GM12891 (cell line): ENCODE results near the gene TTC39C.
A peak's percentile ranks its signal among the peaks of the same experiment; 100 is the strongest.

ENCODE experiments used
- DNase-seq: peaks from one replicate; pipeline ENCODE4 v3.0.0; 2011; ENCODE audit warnings: low spot score; ENCODE audit not compliant: insufficient read length
- FAIRE-seq: peaks from 2 replicates; lab custom pipeline; 2011; peaks lifted over from hg19 to GRCh38; lab: Jason Lieb, UNC
- PAX5 ChIP-seq: IDR thresholded peaks from 2 replicates; pipeline ENCODE4 v1.6.1; 2011; ENCODE audit warnings: low read length, moderate library complexity, mild to moderate bottlenecking; ENCODE audit not compliant: insufficient read depth, severe bottlenecking
- POLR2A ChIP-seq: IDR thresholded peaks from 2 replicates; pipeline ENCODE4 v1.6.1; 2011; ENCODE audit warnings: low read depth, low read length, control low read depth
- POLR2AphosphoS5 ChIP-seq: IDR thresholded peaks from 2 replicates; pipeline ENCODE4 v1.6.1; 2011; ENCODE audit warnings: low read depth, low read length, control low read depth
- POU2F2 ChIP-seq: IDR thresholded peaks from 2 replicates; pipeline ENCODE4 v1.6.1; 2011; ENCODE audit warnings: low read depth, mild to moderate bottlenecking, control low read depth, low read length, moderate library complexity
- SPI1 ChIP-seq: IDR thresholded peaks from 2 replicates; pipeline ENCODE4 v1.6.1; 2011; ENCODE audit warnings: low read depth, low read length, control low read depth
- TAF1 ChIP-seq: IDR thresholded peaks from 2 replicates; pipeline ENCODE4 v1.6.1; 2011; ENCODE audit warnings: low read depth, low read length, control low read depth

Gene TTC39C

GRCh38 chr18:24118750-24119577, 104.4 kb downstream of the TTC39C start:
- FAIRE-seq (peak; percentile 82), DNase-seq (no peak)
- TF ChIP-seq POU2F2: no peak
- TF ChIP-seq POLR2AphosphoS5: no peak
- TF ChIP-seq PAX5: no peak
- TF ChIP-seq SPI1: no peak
- no peak for TF ChIP-seq POLR2A
- TF ChIP-seq TAF1: no peak

- DNase-seq: no peak
- TF ChIP-seq TAF1 (no peak), SPI1 (no peak), POLR2AphosphoS5 (no peak), PAX5 (no peak), POU2F2 (no peak), POLR2A (no peak)
- no peak for FAIRE-seq
These were observed 106.1 kb downstream of the TTC39C start for GRCh38 chr18:24120676-24121075.

GRCh38 chr18:24121625-24122024, 107.1 kb downstream of the TTC39C start:
- no peak for TF ChIP-seq PAX5
- TF ChIP-seq SPI1: no peak
- TF ChIP-seq POU2F2: no peak
- TF ChIP-seq POLR2AphosphoS5: no peak
- no peak for TF ChIP-seq POLR2A
- no peak for TF ChIP-seq TAF1
- FAIRE-seq (no peak), DNase-seq (no peak)

GRCh38 chr18:24126155-24126961, 111.8 kb downstream of the TTC39C start:
- FAIRE-seq: no peak
- DNase-seq: no peak
- TF ChIP-seq PAX5 (no peak), POLR2A (no peak), POLR2AphosphoS5 (no peak), POU2F2 (no peak), TAF1 (no peak), SPI1 (no peak)

GRCh38 chr18:24127735-24128134, 113.2 kb downstream of the TTC39C start:
- TF ChIP-seq SPI1 (no peak), TAF1 (no peak)
- FAIRE-seq (no peak), DNase-seq (no peak)

GRCh38 chr18:24128700-24129099, 114.1 kb downstream of the TTC39C start:
- DNase-seq (no peak), FAIRE-seq (no peak)
- TF ChIP-seq POLR2AphosphoS5 (no peak), POLR2A (no peak), PAX5 (no peak), SPI1 (no peak), TAF1 (no peak), POU2F2 (no peak)

GRCh38 chr18:24130494-24130893, 115.9 kb downstream of the TTC39C start:
- no peak for DNase-seq
- TF ChIP-seq POU2F2 (no peak), PAX5 (no peak)
- FAIRE-seq: peak; percentile 9

- DNase-seq (no peak), FAIRE-seq (peak; percentile 74)
- TF ChIP-seq POU2F2 (no peak), TAF1 (no peak), POLR2A (no peak), PAX5 (no peak), SPI1 (no peak), POLR2AphosphoS5 (no peak; the same call in 1 of the 2 replicates)
These were observed 122.4 kb downstream of the TTC39C start for GRCh38 chr18:24136967-24137373.

- DNase-seq (no peak), FAIRE-seq (no peak)
- TF ChIP-seq POLR2A: no peak
- TF ChIP-seq SPI1: no peak
- TF ChIP-seq POLR2AphosphoS5: no peak
- no peak for TF ChIP-seq TAF1
- TF ChIP-seq POU2F2: no peak
- no peak for TF ChIP-seq PAX5
These were observed 123.8 kb downstream of the TTC39C start for GRCh38 chr18:24138409-24138788.
